SK-N-SH (cell line): ENCODE results near the gene USP36. TPM values are rescaled to one million over a fixed set of nuclear protein-coding genes. Genes with fewer than 3 reads are reported as not detected.

ENCODE experiments used
- CTCF ChIA-PET: fragments of 300-600, 350-600 bp; formaldehyde crosslinking; extraction: SDS; loops from one replicate; lab custom pipeline; 2021; lab: Yijun Ruan, JAX
- POLR2A ChIA-PET: fragments of 350-600 bp; sonication (Branson Sonifier 250); formaldehyde crosslinking; extraction: SDS; loops from one replicate; lab custom pipeline; 2020; ENCODE audit warnings: antibody characterized with exemption, inconsistent platforms; lab: Yijun Ruan, JAX
- DNase-seq: peaks from one replicate; pipeline ENCODE4 v3.0.0; 2012
- H2AFZ ChIP-seq: fragments of 200-600 bp; sonication (generic); 2 replicates; pipeline ENCODE4 v1.8.1; 2016; ENCODE audit warnings: antibody characterized with exemption, mild to moderate bottlenecking, low read depth
- H3F3A ChIP-seq: fragments of 200-600 bp; sonication (generic); replicated peaks from 2 replicates; pipeline ENCODE3; 2016; ENCODE audit warnings: antibody characterized with exemption, mild to moderate bottlenecking; ENCODE audit not compliant: insufficient read depth
- H3K27ac ChIP-seq, 2 experiments: fragments of 200-500 bp in 1 of 2; fragments of 200-600 bp in 1 of 2; sonication (Bioruptor generic) in 1 of 2; sonication (generic), shearing (Covaris generic) in 1 of 2; 2 replicates each; pipeline versions ENCODE4 v1.5.1 to v1.6.1; 2014 to 2016; ENCODE audit warnings: low read depth in 2 of 2, inconsistent platforms in 1 of 2, low read length in 1 of 2, mild to moderate bottlenecking in 1 of 2, mixed read lengths in 1 of 2
- H3K27me3 ChIP-seq: fragments of 200-600 bp; sonication (generic), shearing (Covaris generic); 2 replicates; pipeline ENCODE4 v1.6.1; 2016; ENCODE audit warnings: mixed run types; ENCODE audit not compliant: insufficient read depth
- H3K36me3 ChIP-seq, 2 experiments: fragments of 200-500 bp in 1 of 2; fragments of 200-600 bp in 1 of 2; sonication (Bioruptor generic) in 1 of 2; sonication (generic) in 1 of 2; replicated peaks in 1 of 2; 2 replicates each; pipeline versions ENCODE3 to v1.5.1; 2014 to 2016; ENCODE audit warnings: low read length in 1 of 2, mild to moderate bottlenecking in 1 of 2; ENCODE audit not compliant: insufficient read depth in 2 of 2, control insufficient read depth in 1 of 2
- H3K4me1 ChIP-seq, 2 experiments: fragments of 200-500 bp in 1 of 2; fragments of 200-600 bp in 1 of 2; sonication (Bioruptor generic) in 1 of 2; sonication (generic), shearing (Covaris generic) in 1 of 2; 2 replicates each; pipeline versions ENCODE4 v1.5.1 to v1.6.1; 2014 to 2016; ENCODE audit warnings: low read depth in 1 of 2, low read length in 1 of 2, mixed run types in 1 of 2; ENCODE audit not compliant: insufficient read depth in 2 of 2, control insufficient read depth in 1 of 2
- H3K4me2 ChIP-seq: fragments of 200-600 bp; sonication (generic), shearing (Covaris generic); 2 replicates; pipeline ENCODE4 v1.6.1; 2017; ENCODE audit warnings: mixed run types
- H3K4me3 ChIP-seq, 2 experiments: fragments of 200-500 bp in 1 of 2; fragments of 200-600 bp in 1 of 2; sonication (Bioruptor generic) in 1 of 2; sonication (generic), shearing (Covaris generic) in 1 of 2; 2 replicates each; pipeline versions ENCODE4 v1.5.1 to v1.8.1; 2014 to 2016; ENCODE audit warnings: low read depth in 2 of 2, inconsistent platforms in 1 of 2, low read length in 1 of 2, mild to moderate bottlenecking in 1 of 2, mixed read lengths in 1 of 2, moderate library complexity in 1 of 2
- H3K79me2 ChIP-seq: fragments of 200-600 bp; sonication (generic); 2 replicates; pipeline ENCODE4 v1.8.1; 2017; ENCODE audit warnings: mild to moderate bottlenecking; ENCODE audit not compliant: insufficient read depth
- H3K9ac ChIP-seq: fragments of 200-600 bp; sonication (generic); 2 replicates; pipeline ENCODE4 v1.6.1; 2017; ENCODE audit warnings: mixed run types
- H3K9me2 ChIP-seq: fragments of 200-600 bp; sonication (generic); 2 replicates; pipeline ENCODE4 v1.6.1; 2017; ENCODE audit warnings: mixed run types
- H3K9me3 ChIP-seq: fragments of 200-600 bp; sonication (generic); 2 replicates; pipeline ENCODE4 v1.6.1; 2017; ENCODE audit warnings: mixed run types, mild to moderate bottlenecking, moderate library complexity
- H4K20me1 ChIP-seq: fragments of 200-600 bp; sonication (generic); 2 replicates; pipeline ENCODE4 v1.6.1; 2017; ENCODE audit warnings: mild to moderate bottlenecking, mixed run types; ENCODE audit not compliant: insufficient read depth
- CHD2 ChIP-seq: fragments of 150-350 bp; IDR thresholded peaks from 2 replicates; pipeline ENCODE4 v1.6.1; 2018; ENCODE audit warnings: low read length; ENCODE audit not compliant: partially characterized antibody
- EZH2phosphoT487 ChIP-seq: fragments of 200-600 bp; sonication (generic); IDR thresholded peaks from 2 replicates; pipeline ENCODE4 v1.6.1; 2017; ENCODE audit warnings: low read depth, mixed run types, mild to moderate bottlenecking, antibody characterized with exemption, moderate library complexity, borderline replicate concordance
- FOSL2 ChIP-seq: IDR thresholded peaks from 2 replicates; pipeline ENCODE4 v1.4.0; 2012; ENCODE audit warnings: low read depth, mild to moderate bottlenecking, moderate library complexity, borderline replicate concordance
- GABPA ChIP-seq: IDR thresholded peaks from 2 replicates; pipeline ENCODE4 v1.4.0; 2012; ENCODE audit warnings: low read depth, mild to moderate bottlenecking
- IRF3 ChIP-seq: fragments of 150-350 bp; IDR thresholded peaks from 2 replicates; pipeline ENCODE4 v1.6.1; 2016; ENCODE audit warnings: mild to moderate bottlenecking, low read depth, low read length
- MAX ChIP-seq: IDR thresholded peaks from 2 replicates; pipeline ENCODE4 v1.4.0; 2012; ENCODE audit warnings: low read depth
- MEF2A ChIP-seq: IDR thresholded peaks from 2 replicates; pipeline ENCODE4 v1.4.0; 2012; ENCODE audit warnings: low read depth, borderline replicate concordance
- NFIC ChIP-seq: IDR thresholded peaks from 2 replicates; pipeline ENCODE4 v1.4.0; 2012; ENCODE audit warnings: borderline replicate concordance
- RAD21 ChIP-seq: IDR thresholded peaks from 2 replicates; pipeline ENCODE4 v1.6.1; 2012; ENCODE audit warnings: mild to moderate bottlenecking, low read length
- RCOR1 ChIP-seq: fragments of 150-350 bp; IDR thresholded peaks from 2 replicates; pipeline ENCODE4 v1.6.1; 2017; ENCODE audit warnings: antibody characterized with exemption, low read length
- REST ChIP-seq: IDR thresholded peaks from 2 replicates; pipeline ENCODE4 v1.6.1; 2012; ENCODE audit warnings: mild to moderate bottlenecking, low read depth, low read length, moderate library complexity
- RXRA ChIP-seq: IDR thresholded peaks from 2 replicates; pipeline ENCODE4 v1.4.0; 2012; ENCODE audit warnings: low read depth, mild to moderate bottlenecking, borderline replicate concordance
- SIN3A ChIP-seq: IDR thresholded peaks from 2 replicates; pipeline ENCODE4 v1.6.1; 2012; ENCODE audit warnings: low read depth, mild to moderate bottlenecking, low read length, moderate library complexity, borderline replicate concordance
- TCF12 ChIP-seq: IDR thresholded peaks from 2 replicates; pipeline ENCODE4 v1.4.0; 2012
- USF2 ChIP-seq: fragments of 150-350 bp; IDR thresholded peaks from 2 replicates; pipeline ENCODE4 v1.6.1; 2017; ENCODE audit warnings: antibody characterized with exemption, low read length, low read depth, borderline replicate concordance
- YY1 ChIP-seq: IDR thresholded peaks from 2 replicates; pipeline ENCODE4 v1.4.0; 2012; ENCODE audit warnings: low read depth, mild to moderate bottlenecking
- WGBS: methylation state at CpG from one replicate; pipeline ENCODE4 v1.1.6; 2017; ENCODE audit warnings: low lambda C conversion rate; 5-methylcytosine and 5-hydroxymethylcytosine counted together
- polyA plus RNA-seq, 3 experiments: library from polyadenylated mRNA; depleted of rRNA; stranded (reverse); fragments of >200 nt; gene quantifications; 2 replicates each; pipeline ENCODE4 v1.2.3, GENCODE V29; 2012
- TF ChIP-seq, protein P1 (sequence below): fragments of 200-600 bp; sonication (generic); IDR thresholded peaks from 2 replicates; pipeline ENCODE4 v1.6.1; 2017; ENCODE audit warnings: antibody characterized with exemption, mild to moderate bottlenecking, moderate library complexity
- TF ChIP-seq, protein P2 (sequence below): IDR thresholded peaks from 2 replicates; pipeline ENCODE4 v1.4.0; 2012; ENCODE audit warnings: low read depth, borderline replicate concordance
- TF ChIP-seq, protein P3 (sequence below): IDR thresholded peaks from 2 replicates; pipeline ENCODE4 v1.4.0; 2012; ENCODE audit warnings: low read depth, borderline replicate concordance
- TF ChIP-seq, protein P4 (sequence below): IDR thresholded peaks from 2 replicates; pipeline ENCODE4; 2012

USP36 gene
- polyA plus RNA-seq, 1 of the 3 experiments (the other 2 are of a cell fraction), result 34.6 TPM

GRCh38 chr17:78789663-78790181 lies 50.9 kb downstream of the USP36 start:
- Histone ChIP-seq H3F3A (peaks cover 28% of the 10 kb centered on the region), H3K4me3 (no peak overlapping the region; a peak in 1 of 4 replicates), H3K9me3 (no peaks in the 10 kb centered on the region), H2AFZ (no peak overlapping the region), H3K9ac (no peak overlapping the region), H3K4me1 (peaks cover 20% of the 10 kb centered on the region in 2 experiments; a peak in 2 of 4 replicates), H3K4me2 (peak overlapping the region; percentile 40; the same call in 1 of the 2 replicates), H3K79me2 (no peaks in the 10 kb centered on the region), H3K27me3 (no peaks in the 10 kb centered on the region), H3K27ac (peak overlapping the region; percentile 34 to 52), H3K9me2 (no peaks in the 10 kb centered on the region), H3K36me3 (peaks cover 5 to 12% of the 10 kb centered on the region in 2 experiments), H4K20me1 (no peaks in the 10 kb centered on the region)
- 52% methylated on average over 14 of the region's 14 CpGs for WGBS
- ChIA-PET CTCF (interaction anchor here (1.1 to 2.8 kb wide), 3 partner anchors 9 to 292 kb away, joined by 3 to 11 read pairs (median 11); no protein-coding TSS in a partner anchor), POLR2A (interaction anchor here (0.6 kb wide), 2 partner anchors 206 to 433 kb away, joined by 3 to 5 read pairs; no protein-coding TSS in a partner anchor)
- DNase-seq, result peak; percentile 46
- no peak for TF ChIP-seq REST
- peak; percentile 73; the same call in 1 of the 2 replicates for TF ChIP-seq MAX
- TF ChIP-seq EZH2phosphoT487, result no peak
- TF ChIP-seq, protein P1, sequence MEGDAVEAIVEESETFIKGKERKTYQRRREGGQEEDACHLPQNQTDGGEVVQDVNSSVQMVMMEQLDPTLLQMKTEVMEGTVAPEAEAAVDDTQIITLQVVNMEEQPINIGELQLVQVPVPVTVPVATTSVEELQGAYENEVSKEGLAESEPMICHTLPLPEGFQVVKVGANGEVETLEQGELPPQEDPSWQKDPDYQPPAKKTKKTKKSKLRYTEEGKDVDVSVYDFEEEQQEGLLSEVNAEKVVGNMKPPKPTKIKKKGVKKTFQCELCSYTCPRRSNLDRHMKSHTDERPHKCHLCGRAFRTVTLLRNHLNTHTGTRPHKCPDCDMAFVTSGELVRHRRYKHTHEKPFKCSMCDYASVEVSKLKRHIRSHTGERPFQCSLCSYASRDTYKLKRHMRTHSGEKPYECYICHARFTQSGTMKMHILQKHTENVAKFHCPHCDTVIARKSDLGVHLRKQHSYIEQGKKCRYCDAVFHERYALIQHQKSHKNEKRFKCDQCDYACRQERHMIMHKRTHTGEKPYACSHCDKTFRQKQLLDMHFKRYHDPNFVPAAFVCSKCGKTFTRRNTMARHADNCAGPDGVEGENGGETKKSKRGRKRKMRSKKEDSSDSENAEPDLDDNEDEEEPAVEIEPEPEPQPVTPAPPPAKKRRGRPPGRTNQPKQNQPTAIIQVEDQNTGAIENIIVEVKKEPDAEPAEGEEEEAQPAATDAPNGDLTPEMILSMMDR, result no peak
- TF ChIP-seq GABPA, result no peak
- TF ChIP-seq MEF2A, result no peak
- TF ChIP-seq IRF3, result no peak
- TF ChIP-seq RXRA, result no peak
- TF ChIP-seq, protein P2, sequence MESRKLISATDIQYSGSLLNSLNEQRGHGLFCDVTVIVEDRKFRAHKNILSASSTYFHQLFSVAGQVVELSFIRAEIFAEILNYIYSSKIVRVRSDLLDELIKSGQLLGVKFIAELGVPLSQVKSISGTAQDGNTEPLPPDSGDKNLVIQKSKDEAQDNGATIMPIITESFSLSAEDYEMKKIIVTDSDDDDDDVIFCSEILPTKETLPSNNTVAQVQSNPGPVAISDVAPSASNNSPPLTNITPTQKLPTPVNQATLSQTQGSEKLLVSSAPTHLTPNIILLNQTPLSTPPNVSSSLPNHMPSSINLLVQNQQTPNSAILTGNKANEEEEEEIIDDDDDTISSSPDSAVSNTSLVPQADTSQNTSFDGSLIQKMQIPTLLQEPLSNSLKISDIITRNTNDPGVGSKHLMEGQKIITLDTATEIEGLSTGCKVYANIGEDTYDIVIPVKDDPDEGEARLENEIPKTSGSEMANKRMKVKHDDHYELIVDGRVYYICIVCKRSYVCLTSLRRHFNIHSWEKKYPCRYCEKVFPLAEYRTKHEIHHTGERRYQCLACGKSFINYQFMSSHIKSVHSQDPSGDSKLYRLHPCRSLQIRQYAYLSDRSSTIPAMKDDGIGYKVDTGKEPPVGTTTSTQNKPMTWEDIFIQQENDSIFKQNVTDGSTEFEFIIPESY, result no peak
- TF ChIP-seq USF2, result peak; percentile 29; the same call in 1 of the 2 replicates
- TF ChIP-seq, protein P3, sequence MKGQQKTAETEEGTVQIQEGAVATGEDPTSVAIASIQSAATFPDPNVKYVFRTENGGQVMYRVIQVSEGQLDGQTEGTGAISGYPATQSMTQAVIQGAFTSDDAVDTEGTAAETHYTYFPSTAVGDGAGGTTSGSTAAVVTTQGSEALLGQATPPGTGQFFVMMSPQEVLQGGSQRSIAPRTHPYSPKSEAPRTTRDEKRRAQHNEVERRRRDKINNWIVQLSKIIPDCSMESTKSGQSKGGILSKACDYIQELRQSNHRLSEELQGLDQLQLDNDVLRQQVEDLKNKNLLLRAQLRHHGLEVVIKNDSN, result no peak
- TF ChIP-seq, protein P4, sequence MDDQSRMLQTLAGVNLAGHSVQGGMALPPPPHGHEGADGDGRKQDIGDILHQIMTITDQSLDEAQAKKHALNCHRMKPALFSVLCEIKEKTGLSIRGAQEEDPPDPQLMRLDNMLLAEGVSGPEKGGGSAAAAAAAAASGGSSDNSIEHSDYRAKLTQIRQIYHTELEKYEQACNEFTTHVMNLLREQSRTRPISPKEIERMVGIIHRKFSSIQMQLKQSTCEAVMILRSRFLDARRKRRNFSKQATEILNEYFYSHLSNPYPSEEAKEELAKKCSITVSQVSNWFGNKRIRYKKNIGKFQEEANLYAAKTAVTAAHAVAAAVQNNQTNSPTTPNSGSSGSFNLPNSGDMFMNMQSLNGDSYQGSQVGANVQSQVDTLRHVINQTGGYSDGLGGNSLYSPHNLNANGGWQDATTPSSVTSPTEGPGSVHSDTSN, result peak; percentile 89
- TF ChIP-seq YY1, result no peak
- peak; percentile 68 for TF ChIP-seq TCF12
- TF ChIP-seq CHD2, result no peak
- 0 out of 2 replicates have a peak, but pooled peaks have one; percentile 7 for TF ChIP-seq SIN3A
- TF ChIP-seq RAD21, result no peak
- no peak for TF ChIP-seq RCOR1
- TF ChIP-seq NFIC, result peak; percentile 74
- TF ChIP-seq FOSL2, result peak; percentile 63; the same call in 1 of the 2 replicates
